HCT116 (cell line): Measurements from ENCODE around the gene DMPK.
"Not testable (repeated sequence)": the region's sequence is repeated elsewhere in the genome, so short reads cannot be mapped to it uniquely, and the experiment has no call there.

ENCODE experiments used
- EZH2 ChIP-seq: fragments of 200-600 bp; sonication (generic); IDR thresholded peaks from 2 replicates; pipeline ENCODE4 v1.6.1; 2017; ENCODE audit warnings: antibody characterized with exemption, mixed run types
- TF ChIP-seq, protein P1 (sequence below), 3 experiments: fragments of 200-600 bp in 1 of 3; sonication (generic) in 1 of 3; IDR thresholded peaks in 2 of 3; conservative IDR thresholded peaks in 1 of 3; 2 replicates each; pipeline ENCODE4 v1.5.1; 2012 to 2017; ENCODE audit warnings: low read depth in 2 of 3, low read length in 2 of 3, antibody characterized with exemption in 1 of 3, borderline replicate concordance in 1 of 3, control low read depth in 1 of 3, mild to moderate bottlenecking in 1 of 3, mixed read lengths in 1 of 3, mixed run types in 1 of 3, moderate library complexity in 1 of 3; ENCODE audit not compliant: insufficient read depth in 1 of 3

DNA sequence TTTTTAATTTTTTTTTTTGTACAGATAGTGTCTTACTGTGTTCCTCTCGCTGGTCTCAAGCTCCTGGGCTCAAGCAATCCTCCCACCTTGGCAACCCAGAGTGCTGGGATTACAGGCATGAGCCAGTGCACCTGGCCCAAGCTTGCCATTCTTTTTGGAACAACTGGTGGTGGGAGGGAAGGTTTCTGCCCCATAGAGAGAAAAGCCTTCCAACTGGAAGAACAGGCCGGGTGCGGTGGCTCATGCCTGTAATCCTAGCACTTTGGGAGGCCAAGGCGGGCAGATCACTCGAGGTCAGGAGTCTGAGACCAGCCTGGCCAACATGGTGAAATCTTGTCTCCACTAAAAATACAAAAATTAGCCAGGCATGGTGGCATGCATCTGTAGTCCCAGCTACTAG is 17.3 kb upstream of the DMPK start:
- not testable (repeated sequence) for TF ChIP-seq EZH2
- TF ChIP-seq, protein P1, sequence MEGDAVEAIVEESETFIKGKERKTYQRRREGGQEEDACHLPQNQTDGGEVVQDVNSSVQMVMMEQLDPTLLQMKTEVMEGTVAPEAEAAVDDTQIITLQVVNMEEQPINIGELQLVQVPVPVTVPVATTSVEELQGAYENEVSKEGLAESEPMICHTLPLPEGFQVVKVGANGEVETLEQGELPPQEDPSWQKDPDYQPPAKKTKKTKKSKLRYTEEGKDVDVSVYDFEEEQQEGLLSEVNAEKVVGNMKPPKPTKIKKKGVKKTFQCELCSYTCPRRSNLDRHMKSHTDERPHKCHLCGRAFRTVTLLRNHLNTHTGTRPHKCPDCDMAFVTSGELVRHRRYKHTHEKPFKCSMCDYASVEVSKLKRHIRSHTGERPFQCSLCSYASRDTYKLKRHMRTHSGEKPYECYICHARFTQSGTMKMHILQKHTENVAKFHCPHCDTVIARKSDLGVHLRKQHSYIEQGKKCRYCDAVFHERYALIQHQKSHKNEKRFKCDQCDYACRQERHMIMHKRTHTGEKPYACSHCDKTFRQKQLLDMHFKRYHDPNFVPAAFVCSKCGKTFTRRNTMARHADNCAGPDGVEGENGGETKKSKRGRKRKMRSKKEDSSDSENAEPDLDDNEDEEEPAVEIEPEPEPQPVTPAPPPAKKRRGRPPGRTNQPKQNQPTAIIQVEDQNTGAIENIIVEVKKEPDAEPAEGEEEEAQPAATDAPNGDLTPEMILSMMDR (IDR thresholded peaks at IDR 0.05 in 2 of 3, conservative IDR thresholded peaks at IDR 0.05 in 1 of 3; ENCODE audit: borderline replicate concordance in 1 of 3, insufficient read depth in 1 of 3, low read depth in 2 of 3, low read length in 2 of 3): not testable (repeated sequence)
